HL-60 (cell line): ENCODE data around the gene CENPF.
"Not testable (repeated sequence)": the region's sequence is repeated elsewhere in the genome, so short reads cannot be mapped to it uniquely, and the experiment has no call there.

Experiments used
- CTCF ChIP-seq: IDR thresholded peaks from one replicate; pipeline ENCODE4 v1.5.1; 2011; ENCODE audit warnings: low read length, control low read depth, inconsistent platforms; ENCODE audit not compliant: insufficient read depth
- GABPA ChIP-seq: IDR thresholded peaks from 2 replicates; pipeline ENCODE4 v1.6.1; 2012; ENCODE audit warnings: low read depth
- POLR2AphosphoS5 ChIP-seq: IDR thresholded peaks from 2 replicates; pipeline ENCODE4 v1.6.1; 2012; ENCODE audit warnings: low read depth
- REST ChIP-seq: IDR thresholded peaks from 2 replicates; pipeline ENCODE4 v1.6.1; 2012; ENCODE audit warnings: low read depth; ENCODE audit not compliant: insufficient replicate concordance
- SPI1 ChIP-seq: IDR thresholded peaks from 2 replicates; pipeline ENCODE4 v1.6.1; 2012; ENCODE audit warnings: low read depth, mild to moderate bottlenecking, borderline replicate concordance

GRCh38 chr1:214608817-214609216 lies 5.8 kb downstream of the CENPF start:
- TF ChIP-seq REST, CTCF, POLR2AphosphoS5, SPI1, GABPA: not testable (repeated sequence)
